ENCODE results near the gene ANKRD55. TPM values are rescaled to one million over a fixed set of nuclear protein-coding genes. Genes with fewer than 3 reads are reported as not detected.
"Not testable (repeated sequence)": the region's sequence is repeated elsewhere in the genome, so short reads cannot be mapped to it uniquely, and the experiment has no call there.

Gene ANKRD55
- total and polyA plus RNA-seq, 2 donors (not counting 3 experiments of a cell fraction or from before 2014, with no cell fraction given): 1.4 to 2.1 TPM

- Histone ChIP-seq H3K4me1 (ENCODE audit: control insufficient read depth, extremely low read depth, insufficient read depth, low read length) (peaks cover 40% of the 10 kb centered on the region), H3K9me1 (replicated peaks; ENCODE audit: control insufficient read depth, extremely low read depth, insufficient read depth, low read length) (no peaks in the 10 kb centered on the region), H3K9me3 (replicated peaks; ENCODE audit: control insufficient read depth, insufficient read depth, low read length) (no peaks in the 10 kb centered on the region), H3K36me3 (ENCODE audit: control insufficient read depth in 2 of 2, extremely low read depth in 1 of 2, insufficient read depth in 2 of 2, low read length in 2 of 2) (no peaks in the 10 kb centered on the region), H3K27ac (ENCODE audit: insufficient read depth, low read depth, low read length) (peak overlapping the region; percentile 83), H3K79me2 (ENCODE audit: control insufficient read depth, insufficient read depth, low read length) (peaks cover 2% of the 10 kb centered on the region), H3K4me3 (replicated peaks in 1 of 3; ENCODE audit: insufficient read depth in 1 of 3, low read depth in 1 of 3, low read length in 3 of 3) (peak overlapping the region in 1 of 3 experiments; percentile 33), H4K20me1 (replicated peaks; ENCODE audit: control insufficient read depth, extremely low read depth, insufficient read depth, low read length) (no peaks in the 10 kb centered on the region), H3K27me3 (ENCODE audit: control insufficient read depth in 2 of 2, insufficient read depth in 2 of 2, low read length in 2 of 2) (no peaks in the 10 kb centered on the region), H3K4me2 (ENCODE audit: insufficient read depth, low read length) (peak overlapping the region; percentile 66), H2AFZ (ENCODE audit: low read depth, low read length) (no peak overlapping the region), H3K9ac (replicated peaks; ENCODE audit: extremely low read depth, insufficient read depth, low read length) (peak overlapping the region; percentile 69)
- dilution Hi-C loops (cut with MboI; ENCODE audit: extremely low pct_ligation_motif_present, low sequenced_read_pairs): loop anchor here (10.0 kb wide), 1 partner anchor 71 kb away; no protein-coding TSS in a partner anchor
- intact Hi-C loops (cut with micrococcal nuclease): loop anchor here (1.0 to 5.0 kb wide), 7 partner anchors 25 to 200 kb away; no protein-coding TSS in a partner anchor
- FAIRE-seq (peak; percentile 94), DNase-seq (ENCODE audit: low read depth, low spot score) (peak; percentile 99)
- TF ChIP-seq JUN (IDR thresholded peaks at IDR 0.05; ENCODE audit: borderline replicate concordance, insufficient read depth, insufficient read length, low read depth) (peak; percentile 40), EZH2 (IDR thresholded peaks at IDR 0.05; ENCODE audit: borderline replicate concordance, low read depth, low read length, severe bottlenecking) (no peak), MYC (IDR thresholded peaks at IDR 0.05; ENCODE audit: low read depth, low read length) (peak; percentile 2), POLR2A (IDR thresholded peaks at IDR 0.05; ENCODE audit: low read depth, low read length) (peak; percentile 74), GATA2 (IDR thresholded peaks at IDR 0.05; ENCODE audit: insufficient read depth, insufficient read length, low read depth, low read length) (peak; percentile 100), FOS (IDR thresholded peaks at IDR 0.05; ENCODE audit: borderline replicate concordance, insufficient read depth, low read length) (peak; percentile 91), POLR2AphosphoS5 (IDR thresholded peaks at IDR 0.05; ENCODE audit: insufficient read depth, low read depth, low read length) (peak; percentile 95), MAX (IDR thresholded peaks at IDR 0.05; ENCODE audit: insufficient read depth, insufficient read length) (no peak)
- BruUV-seq (replicated peaks): no TSS peak
- POLR2A ChIA-PET: interaction anchor here (0.6 to 1.1 kb wide), 4 partner anchors 24 to 189 kb away, joined by 3 to 5 read pairs (median 4); no protein-coding TSS in a partner anchor
- CTCF ChIA-PET: interaction anchor here (0.6 to 2.4 kb wide), 10 partner anchors 18 to 188 kb away, joined by 3 to 23 read pairs (median 5); no protein-coding TSS in a partner anchor
Observed at GRCh38 chr5:56123531-56124243, 109.4 kb downstream of the ANKRD55 start.

GRCh38 chr5:56122360-56122985 is 110.7 kb downstream of the ANKRD55 start:
- H3K27me3 ChIP-seq (ENCODE audit: control insufficient read depth in 2 of 2, insufficient read depth in 2 of 2, low read length in 2 of 2); BruUV-seq (replicated peaks); H3K36me3 ChIP-seq (ENCODE audit: control insufficient read depth in 2 of 2, extremely low read depth in 1 of 2, insufficient read depth in 2 of 2, low read length in 2 of 2); CTCF ChIA-PET; H2AFZ ChIP-seq (ENCODE audit: low read depth, low read length); H3K4me3 ChIP-seq (replicated peaks in 1 of 3; ENCODE audit: insufficient read depth in 1 of 3, low read depth in 1 of 3, low read length in 3 of 3); H3K79me2 ChIP-seq (ENCODE audit: control insufficient read depth, insufficient read depth, low read length); H3K9me3 ChIP-seq (replicated peaks; ENCODE audit: control insufficient read depth, insufficient read depth, low read length); H3K9me1 ChIP-seq (replicated peaks; ENCODE audit: control insufficient read depth, extremely low read depth, insufficient read depth, low read length); H3K4me2 ChIP-seq (ENCODE audit: insufficient read depth, low read length); FAIRE-seq; H4K20me1 ChIP-seq (replicated peaks; ENCODE audit: control insufficient read depth, extremely low read depth, insufficient read depth, low read length); DNase-seq (ENCODE audit: low read depth, low spot score): not testable (repeated sequence)
- peak overlapping the region; percentile 14 for H3K9ac ChIP-seq (replicated peaks; ENCODE audit: extremely low read depth, insufficient read depth, low read length)
- H3K4me1 ChIP-seq (ENCODE audit: control insufficient read depth, extremely low read depth, insufficient read depth, low read length): peaks cover 34% of the 10 kb centered on the region
- intact Hi-C loops (cut with micrococcal nuclease): loop anchor here (2.0 to 5.0 kb wide), 2 partner anchors 24 to 80 kb away; no protein-coding TSS in a partner anchor
- POLR2A ChIA-PET: interaction anchor here (0.7 kb wide), 1 partner anchor 566 kb away, joined by 3 read pairs; no protein-coding TSS in a partner anchor
- dilution Hi-C loops (cut with MboI; ENCODE audit: extremely low pct_ligation_motif_present, low sequenced_read_pairs): loop anchor here (10.0 kb wide), 1 partner anchor 72 kb away; no protein-coding TSS in a partner anchor
- peak overlapping the region; percentile 79 for H3K27ac ChIP-seq (ENCODE audit: insufficient read depth, low read depth, low read length)

All from endothelial cell of umbilical vein (primary cell).